Ramos (cell line): ENCODE measurements around the gene PDE9A.
"Not testable (repeated sequence)": the region's sequence is repeated elsewhere in the genome, so short reads cannot be mapped to it uniquely, and the experiment has no call there.

ENCODE experiments used
- in situ Hi-C: fragments of 300-500 bp; cut with MboI; formaldehyde crosslinking; loops from one replicate; pipeline ENCODE4 v1.14.3; 2022; ENCODE audit warnings: low sequenced_read_pairs; ENCODE audit not compliant: unreplicated experiment

Gene PDE9A

GRCh38 chr21:42653231-42654061 lies at the start of gene PDE9A:
Gene PDE9A (plus strand): TSS chr21:42653621. CDS start chr21:42653815, 194 bp downstream.
- in situ Hi-C loops: no loop called here

DNA sequence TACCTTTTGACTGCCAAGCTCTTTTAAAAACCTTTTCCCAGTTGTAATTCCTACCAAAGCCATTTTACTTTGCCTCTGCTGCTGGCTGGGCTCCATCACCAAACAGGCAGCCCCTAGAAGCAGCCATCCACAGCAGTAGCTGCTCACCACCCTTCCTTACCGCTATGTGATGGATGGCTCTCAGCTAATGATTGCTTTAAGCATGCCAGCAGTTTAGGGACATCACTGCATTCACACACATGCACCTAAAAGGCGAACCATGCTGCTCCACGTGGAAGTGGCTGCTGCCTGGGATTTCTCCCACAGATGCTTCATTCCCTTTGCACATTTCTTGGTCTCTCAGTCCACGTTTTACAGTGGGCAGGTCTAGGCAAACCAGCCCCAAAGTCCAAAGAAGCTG lies 46.3 kb upstream of the PDE9A start:
- in situ Hi-C loops: no loop called here

- in situ Hi-C loops: no loop called here
These were observed 45.8 kb upstream of the PDE9A start for GRCh38 chr21:42607525-42608102.

DNA sequence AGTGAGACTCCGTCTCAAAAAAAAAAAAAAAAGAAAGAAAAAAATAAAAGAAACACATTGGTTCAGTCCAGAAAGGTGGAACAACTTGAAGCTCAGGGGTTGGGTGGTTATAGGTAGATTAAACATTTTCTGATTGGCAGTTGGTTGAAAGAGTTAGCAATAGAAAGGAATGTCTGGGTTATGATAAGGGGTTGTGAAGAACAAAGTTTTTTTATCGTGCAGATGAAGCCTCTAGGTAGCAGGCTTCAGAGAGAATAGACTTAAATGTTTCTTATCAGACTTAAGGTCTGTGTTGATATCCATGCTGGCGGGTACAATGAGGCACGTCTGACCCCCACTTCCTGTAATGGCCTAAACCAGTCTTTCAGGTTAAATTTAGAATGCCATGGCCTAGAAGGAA lies 45.0 kb upstream of the PDE9A start:
- in situ Hi-C loops: no loop called here

GRCh38 chr21:42609811-42610210 lies 43.6 kb upstream of the PDE9A start:
- in situ Hi-C loops: no loop called here

DNA sequence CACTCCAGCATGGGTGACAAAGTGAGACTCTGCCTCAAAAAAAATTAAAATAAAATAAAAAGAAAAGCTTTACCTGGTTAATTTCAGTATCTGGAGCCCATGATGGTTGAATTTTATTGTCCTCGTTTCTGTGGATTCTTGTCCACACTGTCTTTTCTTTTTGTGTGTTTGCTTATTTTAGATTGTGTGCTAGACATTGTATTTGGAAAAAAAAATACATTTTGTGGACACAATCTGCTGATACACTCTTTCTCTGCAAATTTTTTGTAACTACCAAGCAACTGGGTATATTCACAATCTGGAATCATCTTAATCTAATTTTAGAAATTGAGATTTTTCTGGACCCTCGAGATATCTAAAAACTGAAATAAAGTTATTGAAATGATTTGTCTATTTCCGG lies 41.6 kb upstream of the PDE9A start:
- in situ Hi-C loops: no loop called here

DNA sequence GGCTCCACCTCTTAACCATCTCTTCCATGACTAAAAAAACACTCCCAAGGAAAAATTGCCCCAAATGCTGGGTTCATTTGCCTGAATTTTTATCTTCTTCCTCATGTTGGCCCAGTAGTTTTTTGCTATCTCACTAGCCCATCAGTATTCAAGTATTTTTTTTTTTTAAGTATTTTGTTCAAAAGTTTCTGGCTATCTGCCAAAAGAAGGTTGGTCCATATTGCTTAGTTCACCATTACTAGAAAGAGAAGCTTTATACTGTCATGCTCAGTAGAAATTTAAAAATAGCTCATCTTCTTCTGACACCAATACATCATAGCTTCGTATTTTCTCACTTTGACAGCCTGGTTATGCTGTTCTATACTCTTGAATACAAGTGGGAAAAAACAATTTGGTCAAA lies 41.0 kb upstream of the PDE9A start:
- in situ Hi-C loops: no loop called here

GRCh38 chr21:42613756-42614155 lies 39.7 kb upstream of the PDE9A start:
- in situ Hi-C loops: no loop called here

- in situ Hi-C loops: no loop called here
These were observed 39.0 kb upstream of the PDE9A start for GRCh38 chr21:42614396-42614795.

DNA sequence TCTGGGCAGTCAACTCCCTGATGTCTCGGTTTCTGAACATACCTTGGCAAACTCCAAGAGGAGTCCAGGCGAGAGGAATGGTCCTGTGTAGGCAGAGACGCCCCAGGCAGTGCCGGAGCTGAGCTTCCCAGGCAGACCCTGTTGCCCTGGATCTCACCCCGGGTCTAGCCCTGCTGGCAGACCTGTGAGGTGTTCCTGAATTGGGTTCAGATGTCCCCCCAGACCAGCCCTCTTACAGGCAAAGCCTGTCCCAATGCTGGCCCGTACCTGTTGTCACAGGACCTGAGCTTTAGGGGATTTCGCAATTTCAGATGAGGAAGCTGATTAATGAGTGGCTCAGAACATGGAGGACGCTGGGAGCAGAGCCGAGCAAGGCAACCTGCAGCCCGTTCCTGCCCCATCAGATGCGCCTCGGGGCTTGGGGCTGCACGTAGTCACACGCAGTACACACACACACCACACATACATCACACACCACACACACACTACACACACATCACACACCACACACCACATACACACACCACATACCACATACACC lies 38.5 kb upstream of the PDE9A start:
- in situ Hi-C loops: no loop called here

DNA sequence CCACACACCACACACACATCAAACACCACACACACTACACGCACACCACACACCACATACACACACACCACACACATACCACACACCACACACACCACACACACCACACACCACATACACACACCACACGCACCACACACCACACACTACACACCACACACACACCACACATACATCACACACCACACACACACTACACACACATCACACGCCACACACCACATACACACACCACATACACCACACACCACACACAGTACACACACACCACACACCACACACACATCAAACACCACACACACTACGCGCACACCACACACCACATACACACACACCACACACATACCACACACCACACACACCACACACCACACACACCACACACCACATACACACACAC lies 38.0 kb upstream of the PDE9A start:
- in situ Hi-C loops: not testable (repeated sequence)

- in situ Hi-C loops: no loop called here
These were observed 37.5 kb upstream of the PDE9A start for GRCh38 chr21:42615924-42616323.

GRCh38 chr21:42616446-42616845 lies 37.0 kb upstream of the PDE9A start:
- in situ Hi-C loops: no loop called here

DNA sequence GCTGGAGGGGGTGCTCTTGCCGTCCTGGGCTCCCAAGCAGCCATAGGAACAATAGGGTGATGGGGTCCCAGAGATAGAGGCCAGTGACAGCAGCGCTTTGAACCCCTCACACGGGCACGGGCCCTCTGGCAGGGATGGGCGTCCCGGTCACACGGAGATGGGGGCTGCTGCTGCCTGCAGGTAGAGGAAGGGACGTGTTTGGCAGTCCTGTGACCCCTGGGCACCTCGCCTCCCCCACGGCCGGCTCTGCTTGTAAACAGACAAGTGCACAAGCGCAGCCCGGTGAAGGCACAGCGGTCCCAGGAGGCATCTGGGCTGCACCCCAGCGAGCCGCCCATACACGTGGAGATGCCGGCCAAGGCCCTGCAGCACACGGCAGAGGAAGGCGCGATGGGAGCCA lies 36.5 kb upstream of the PDE9A start:
- in situ Hi-C loops: no loop called here

- in situ Hi-C loops: no loop called here
These were observed 35.9 kb upstream of the PDE9A start for GRCh38 chr21:42617486-42617885.

DNA sequence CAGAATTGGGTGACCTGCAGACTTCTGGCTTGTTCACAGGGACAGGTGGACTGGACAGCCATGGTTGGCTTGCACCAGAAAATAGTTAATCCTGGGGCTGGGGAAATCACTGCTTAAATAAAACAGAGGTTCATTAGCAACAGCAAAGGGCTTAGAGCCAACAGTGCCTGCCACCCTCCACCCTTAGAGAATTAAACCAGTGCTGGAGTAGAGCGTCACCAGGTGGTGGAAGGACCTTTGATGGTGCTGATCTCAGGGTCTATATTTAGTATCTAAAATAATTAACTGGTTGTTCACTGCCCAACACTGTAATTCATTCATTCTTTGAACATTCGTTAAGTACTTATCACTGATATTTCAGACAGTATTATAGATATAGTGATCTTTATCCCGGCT lies 34.7 kb upstream of the PDE9A start:
- in situ Hi-C loops: no loop called here

DNA sequence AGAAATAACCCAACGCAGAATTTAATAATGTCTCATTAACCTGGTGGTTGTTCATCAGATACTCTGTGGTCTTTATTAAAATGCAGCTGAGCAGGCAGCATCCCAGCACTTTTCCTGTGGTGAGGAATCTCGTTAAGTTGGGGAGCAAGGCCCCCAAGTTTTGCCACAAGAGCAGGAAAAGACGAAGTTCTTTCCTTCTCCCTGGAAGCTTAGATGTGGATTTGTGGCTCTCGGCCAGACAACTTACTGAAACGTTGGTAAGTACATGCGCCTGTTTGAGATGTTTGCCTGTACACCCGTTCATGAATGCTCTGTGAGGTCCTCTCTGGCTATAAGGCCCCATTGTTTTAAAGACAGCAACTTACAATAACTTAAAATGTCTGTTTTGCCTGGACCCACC lies 34.3 kb upstream of the PDE9A start:
- in situ Hi-C loops: no loop called here

DNA sequence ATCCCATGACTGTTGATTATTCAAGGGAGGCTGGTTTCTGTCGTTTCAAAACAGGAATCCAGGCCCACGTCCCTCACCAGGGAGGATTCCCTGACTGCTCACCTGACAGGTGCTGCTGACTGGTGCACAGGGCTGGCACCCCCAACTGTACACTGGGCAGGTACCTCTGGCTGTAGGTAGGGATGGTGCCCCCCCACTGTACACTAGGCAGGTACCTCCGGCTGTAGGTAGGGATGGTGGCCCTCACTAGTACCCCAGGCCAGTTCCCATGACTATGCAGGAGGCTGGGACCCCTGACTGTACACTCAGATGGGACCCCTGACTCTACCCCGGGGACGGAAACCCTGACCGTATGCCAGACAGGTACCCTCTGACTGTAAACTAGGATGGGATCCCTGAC lies 33.6 kb upstream of the PDE9A start:
- in situ Hi-C loops: no loop called here

DNA sequence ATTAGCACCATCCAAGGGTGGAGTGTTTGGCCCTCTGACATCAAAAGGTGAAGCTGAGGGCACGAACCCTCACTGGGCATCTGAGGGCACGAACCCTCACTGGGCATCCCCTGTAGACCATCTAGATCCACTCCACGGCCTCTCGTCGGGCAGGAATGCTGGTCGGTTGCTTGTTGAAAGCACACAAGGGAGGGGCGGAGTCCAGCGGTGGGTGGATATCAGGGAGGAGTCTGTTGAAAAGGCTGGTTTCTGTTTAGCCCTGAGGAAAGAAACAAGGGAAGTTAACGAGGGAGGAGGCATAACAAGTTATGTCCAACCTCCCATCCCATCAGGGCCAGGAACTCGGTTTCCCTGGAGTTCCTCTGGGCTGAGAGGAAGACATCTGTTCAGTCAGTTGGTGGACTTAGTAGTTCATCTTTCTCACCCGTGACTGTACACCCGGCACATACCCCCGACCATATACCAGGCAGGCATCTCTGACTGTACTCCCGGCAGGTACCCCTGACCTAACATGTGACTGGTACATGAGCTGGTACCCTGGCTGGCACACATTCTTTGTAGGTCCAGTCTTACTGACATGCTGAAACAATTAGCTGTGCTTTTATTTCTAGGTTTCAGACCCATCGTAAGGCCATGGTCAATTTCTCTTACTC lies 32.1 kb upstream of the PDE9A start:
- in situ Hi-C loops: no loop called here

DNA sequence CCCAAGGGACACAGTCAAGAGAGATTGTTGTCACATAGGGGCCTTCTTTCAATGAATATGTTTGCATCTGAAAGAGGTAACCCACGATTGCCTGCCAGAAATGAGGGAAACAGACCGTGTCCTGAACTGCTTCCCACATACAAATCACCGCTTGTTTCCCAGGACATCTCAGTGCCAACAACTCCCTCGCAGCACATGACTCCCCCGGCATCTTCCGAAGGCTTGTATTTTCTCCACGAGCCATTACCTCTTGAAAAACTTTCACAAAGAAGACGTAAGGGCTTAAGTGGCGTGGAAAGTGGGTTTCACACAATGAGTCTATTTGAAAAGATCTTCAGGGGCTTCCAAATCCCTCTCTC lies 31.6 kb upstream of the PDE9A start:
- in situ Hi-C loops: no loop called here

DNA sequence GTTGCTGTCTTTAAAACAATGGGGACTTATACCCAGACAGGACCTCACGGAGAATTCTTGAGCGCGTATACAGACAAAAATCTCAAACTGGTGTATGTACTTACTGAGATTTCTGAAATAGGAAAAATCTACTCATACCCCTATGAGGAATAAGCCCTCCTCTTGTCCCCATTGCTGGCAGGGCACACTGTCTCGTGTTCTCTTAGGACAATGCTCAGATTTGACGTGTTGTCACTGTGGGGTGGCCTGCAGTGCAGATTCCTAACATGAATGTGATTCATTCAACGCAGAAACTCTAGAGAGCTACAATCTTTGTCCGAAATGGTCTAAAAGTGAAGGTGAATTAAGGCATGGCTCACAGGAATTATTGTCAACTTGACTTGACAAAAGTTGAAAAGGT lies 31.1 kb upstream of the PDE9A start:
- in situ Hi-C loops: no loop called here
